ENCODE results near the gene POLR1B.
"Not testable (repeated sequence)": the region's sequence is repeated elsewhere in the genome, so short reads cannot be mapped to it uniquely, and the experiment has no call there.

The POLR1B gene

DNA sequence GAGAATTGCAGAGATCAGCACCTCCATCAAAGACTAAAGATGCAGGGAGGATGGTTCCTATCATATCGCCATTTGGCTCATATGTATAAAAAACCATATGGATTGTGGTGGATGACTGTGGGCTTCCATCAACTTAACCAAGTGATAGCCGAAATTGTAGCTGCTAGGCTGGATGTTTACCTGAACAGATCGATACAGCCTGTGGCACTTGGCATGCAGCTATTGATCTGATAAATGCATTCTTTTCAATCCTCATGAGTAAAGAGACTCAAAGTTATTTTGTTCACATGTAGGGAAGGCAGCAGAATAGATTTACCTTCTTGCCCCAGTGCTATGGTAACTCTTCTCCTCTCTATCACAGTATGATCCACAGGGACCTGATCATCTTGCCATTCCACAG, 60.7 kb downstream of the POLR1B start:
- no peak for DNase-seq

DNA sequence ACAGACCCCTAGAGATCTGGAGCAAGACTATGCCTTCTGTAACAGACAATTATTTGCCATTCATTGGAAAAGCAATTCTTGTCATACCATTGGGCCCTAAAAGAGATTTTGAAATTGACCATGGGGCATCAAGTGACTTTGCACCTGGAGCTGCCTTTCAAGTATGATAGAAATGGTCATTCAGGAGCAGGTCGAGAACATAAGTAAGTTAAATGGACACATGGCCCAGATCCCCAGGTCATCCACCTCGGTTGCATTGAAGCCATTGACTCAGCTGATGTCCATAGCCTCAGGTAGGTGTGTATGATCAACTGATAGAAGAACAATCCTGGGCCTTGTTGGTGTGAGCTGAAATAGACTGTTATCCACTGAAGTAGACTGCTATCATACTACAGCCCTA, 61.5 kb downstream of the POLR1B start:
- DNase-seq: no peak

DNA sequence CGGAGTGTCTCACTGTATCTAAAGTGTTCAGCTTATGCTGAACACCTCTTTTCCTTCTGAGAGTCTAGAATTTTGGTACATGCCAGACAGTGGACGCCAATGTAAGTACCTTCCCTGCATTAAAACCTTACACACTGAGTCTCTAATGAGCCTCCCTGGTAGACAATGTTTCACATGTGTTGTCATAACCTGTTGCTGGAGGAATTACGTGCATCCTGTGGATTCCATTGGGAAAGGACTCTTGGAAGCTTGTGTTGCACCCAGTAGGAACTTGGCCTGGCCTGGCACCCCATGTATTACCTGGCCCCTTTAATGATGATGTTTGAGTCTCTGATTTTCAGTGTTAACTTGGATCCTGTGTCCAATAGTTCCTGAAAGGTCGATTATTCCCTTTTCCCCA, 62.7 kb downstream of the POLR1B start:
- DNase-seq: no peak

DNA sequence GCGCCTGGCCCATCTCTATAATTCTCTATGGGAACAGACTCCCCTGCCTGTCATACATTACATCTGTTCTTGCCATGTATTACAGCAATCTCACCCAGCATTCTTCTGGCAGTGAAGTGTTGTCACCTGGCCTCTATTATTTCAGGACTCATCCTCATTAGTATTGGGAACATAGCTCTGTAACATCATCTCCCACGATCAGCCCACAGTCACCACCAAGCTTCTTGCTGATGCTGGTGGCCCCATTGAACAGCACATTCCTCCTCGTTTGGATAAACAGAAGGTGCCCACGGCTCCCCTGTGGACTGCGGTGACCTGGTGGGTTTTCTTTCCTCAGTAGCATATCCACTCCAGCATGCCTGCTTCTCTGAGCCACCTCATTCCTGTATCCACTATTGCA, 63.7 kb downstream of the POLR1B start:
- DNase-seq: no peak

DNA sequence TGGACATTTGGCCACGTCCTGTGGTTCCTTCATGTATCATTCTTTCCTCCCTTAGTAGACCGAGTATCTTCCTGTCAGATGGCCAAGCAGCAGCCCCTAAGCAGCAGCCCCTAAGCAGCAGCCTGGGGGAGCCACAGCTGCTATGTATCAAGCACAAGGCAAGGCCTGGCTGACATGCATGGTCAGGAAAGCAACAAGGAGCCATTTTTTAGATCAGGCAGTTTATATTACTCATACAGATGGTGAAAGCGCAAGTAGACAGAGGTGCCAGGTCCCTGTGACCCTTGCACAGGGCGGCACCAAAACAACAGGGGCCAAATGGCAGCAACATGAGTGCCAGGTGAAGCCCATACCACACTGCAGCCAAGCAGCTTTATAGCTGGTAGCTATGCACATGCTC, 64.3 kb downstream of the POLR1B start:
- DNase-seq: no peak

DNA sequence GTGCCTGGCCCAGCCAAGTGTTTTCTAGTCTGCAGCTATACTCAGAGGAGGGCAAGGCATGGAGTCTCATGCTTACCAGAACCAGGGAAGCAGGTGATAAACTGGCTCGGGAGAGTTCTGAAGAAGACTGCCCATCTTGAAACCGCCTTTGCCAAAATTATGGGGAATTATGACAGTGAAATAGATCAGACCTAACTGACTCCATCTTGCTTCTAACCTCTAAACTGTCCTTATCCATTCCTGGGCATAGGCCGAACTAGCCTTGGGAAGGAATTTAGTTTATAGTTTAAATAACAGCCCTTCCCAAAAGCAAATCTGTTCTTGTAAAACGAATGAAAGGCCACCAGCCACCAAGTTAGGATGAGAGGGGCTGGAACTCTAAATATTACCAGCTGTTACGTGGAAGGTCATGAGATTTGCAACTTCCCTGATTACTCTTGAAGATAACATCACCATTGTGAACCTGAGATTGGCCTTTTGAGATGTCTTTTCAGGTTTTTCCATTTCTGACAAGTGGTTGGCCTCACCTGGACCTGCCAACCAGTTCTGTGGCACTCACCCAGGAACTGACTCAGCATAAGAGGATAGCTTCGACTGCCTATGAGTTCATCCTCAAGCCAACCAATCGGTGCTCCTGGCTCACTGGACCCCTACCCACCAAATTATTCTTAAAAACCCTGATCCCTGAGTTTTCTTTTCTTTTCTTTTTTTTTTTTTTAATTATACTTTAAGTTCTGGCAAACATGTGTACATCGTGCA, 65.6 kb downstream of the POLR1B start:
- no peak for DNase-seq

DNA sequence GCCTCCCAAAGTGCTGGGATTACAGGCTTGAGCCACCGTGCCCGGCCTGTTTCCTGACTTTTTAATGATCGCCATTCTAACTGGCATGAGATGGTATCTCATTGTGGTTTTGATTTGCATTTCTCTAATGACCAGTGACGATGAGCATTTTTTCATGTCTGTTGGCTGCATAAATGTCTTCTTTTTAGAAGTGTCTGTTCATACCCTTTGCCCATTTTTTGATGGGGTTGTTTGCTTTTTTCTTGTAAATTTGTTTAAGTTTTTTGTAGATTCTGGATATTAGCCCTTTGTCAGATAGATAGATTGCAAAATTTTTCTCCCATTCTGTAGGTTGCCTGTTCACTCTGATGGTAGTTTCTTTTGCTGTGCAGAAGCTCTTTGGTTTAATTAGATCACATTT, 67.1 kb downstream of the POLR1B start:
- not testable (repeated sequence) for DNase-seq

DNA sequence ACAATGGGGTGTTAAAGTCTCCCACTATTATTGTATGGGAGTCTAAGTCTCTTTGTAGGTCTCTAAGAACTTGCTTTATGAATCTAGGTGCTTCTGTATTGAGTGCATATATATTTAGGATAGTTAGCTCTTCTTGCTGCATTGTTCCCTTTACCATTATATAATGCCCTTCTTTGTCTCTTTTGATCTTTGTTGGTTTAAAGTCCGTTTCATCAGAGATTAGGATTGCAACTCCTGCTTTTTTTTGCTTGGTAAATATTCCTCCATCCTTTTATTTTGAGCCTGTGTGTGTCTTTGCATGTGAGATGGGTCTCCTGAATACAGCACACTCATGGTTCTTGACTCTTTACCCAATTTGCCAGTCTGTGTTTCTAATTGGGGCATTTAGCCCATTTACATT, 70.0 kb downstream of the POLR1B start:
- DNase-seq: not testable (repeated sequence)

DNA sequence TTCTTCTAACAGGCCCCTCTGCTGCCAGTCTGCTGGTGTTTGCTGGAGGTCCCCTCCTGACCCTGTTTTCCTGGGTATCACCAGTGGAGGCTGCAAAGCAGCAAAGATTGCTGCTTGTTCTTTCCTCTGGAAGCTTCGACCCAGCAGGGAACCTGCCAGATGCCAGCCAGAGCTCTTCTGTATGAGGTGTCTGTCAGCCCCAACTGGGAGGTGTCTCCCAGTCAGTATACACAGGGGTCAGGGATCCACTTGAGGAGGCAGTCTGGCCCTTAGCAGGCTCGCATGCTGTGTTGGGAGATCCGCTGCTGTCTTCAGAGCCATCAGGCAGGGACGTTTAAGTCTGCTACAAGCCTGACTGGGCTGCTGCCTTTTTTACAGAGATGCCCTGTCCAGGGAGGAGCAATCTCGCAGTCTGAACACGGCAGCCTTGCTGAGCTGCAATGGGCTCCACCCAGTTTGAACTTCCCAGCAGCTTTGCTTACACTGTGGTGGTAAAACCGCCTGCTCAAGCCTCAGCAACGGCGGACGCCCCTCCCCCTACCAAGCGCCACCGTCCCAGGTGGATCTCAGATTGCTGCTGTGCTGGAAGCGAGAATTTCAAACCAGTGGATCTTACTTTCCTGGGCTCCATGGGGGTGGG, 72.1 kb downstream of the POLR1B start:
- DNase-seq: peak; percentile 2

DNA sequence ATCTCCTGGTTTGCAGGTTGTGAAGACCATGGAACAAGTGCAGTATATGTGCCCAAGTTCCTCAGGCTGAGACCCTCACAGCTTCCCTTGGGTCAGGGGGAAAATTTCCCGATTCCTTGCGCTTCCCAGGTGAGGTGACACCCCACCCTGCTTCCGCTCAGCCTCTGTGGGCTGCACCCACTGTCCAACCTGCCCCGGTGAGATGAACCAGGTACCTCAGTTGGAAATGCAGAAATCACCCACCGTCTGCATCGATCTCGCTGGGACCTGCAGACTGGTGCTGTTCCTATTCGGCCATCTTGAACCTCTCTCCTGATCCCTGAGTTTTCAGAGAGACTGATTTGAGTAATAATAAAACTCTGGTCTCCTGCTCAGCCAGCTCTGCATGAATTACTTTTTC, 72.8 kb downstream of the POLR1B start:
- no peak for DNase-seq

DNA sequence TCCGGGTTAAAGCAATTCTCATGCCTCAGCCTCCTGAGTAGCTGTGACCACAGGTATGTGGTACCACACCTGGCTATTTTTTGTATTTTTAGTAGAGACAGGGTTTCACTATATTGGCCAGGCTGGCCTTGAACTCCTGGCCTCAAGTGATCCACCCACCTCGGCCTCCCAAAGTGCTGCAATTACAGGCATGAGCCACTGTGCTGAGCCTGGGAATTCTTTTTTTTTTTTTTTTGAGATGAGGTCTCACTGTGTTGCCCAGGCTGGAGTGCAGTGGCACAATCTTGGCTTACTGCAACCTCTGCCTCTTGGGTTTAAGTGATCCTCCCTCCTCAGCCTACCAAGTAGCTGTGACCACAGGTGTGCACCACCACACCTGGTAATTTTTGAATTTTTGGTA, 73.5 kb downstream of the POLR1B start:
- DNase-seq: not testable (repeated sequence)

DNA sequence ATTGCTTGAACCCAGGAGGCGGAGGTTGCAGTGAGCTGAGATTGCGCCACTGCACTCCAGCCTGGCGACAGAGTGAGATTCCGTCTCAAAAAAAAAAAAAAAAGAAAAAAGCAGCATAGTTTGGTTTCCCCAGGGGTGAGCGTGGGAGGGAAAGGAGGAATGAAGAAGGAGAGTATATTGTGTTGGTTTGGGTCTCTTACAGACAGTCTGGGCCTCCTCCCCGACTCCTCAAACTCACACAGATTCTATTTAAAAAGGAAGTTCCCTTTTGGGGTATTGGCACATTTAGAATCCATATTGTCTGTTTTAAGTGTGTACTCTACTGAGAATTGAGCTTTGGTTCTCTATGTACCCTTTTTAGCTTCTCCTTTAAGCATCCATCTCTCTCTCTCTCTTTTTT, 76.1 kb downstream of the POLR1B start:
- no peak for DNase-seq

DNA sequence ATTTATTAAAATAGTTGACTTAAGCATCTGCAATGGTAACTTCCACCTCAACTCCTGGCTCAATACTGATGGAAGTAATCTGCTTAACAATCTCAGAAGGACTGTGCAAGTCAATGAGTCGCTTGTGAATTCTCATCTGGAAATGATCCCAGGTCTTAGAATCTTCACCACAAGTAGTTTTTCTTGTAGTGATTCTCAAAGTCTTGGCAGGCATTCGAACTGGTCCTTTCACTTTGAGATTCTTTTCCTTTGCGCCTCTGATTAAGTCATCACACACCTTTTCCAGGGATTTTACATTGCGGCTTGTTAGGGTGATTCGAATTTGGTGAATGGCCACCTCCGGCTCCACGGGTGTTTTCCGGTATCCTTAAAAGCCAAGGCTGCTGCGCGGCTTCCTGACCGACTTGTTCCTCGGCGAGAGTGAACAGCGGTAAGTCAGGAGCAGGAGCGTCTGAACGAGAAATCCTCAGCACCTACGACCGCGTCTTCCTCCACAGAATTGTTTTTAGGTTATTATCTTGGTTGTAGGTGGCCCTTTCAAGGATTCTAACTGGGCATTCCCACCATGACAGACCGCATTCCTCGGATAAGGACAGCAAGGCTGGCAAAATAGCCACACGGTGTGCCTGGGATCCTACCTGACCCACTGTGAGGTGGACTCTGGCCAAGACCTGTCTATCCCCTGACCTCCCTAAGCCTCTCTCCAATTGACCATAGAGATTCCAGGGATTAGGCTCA, 79.7 kb downstream of the POLR1B start:
- DNase-seq: no peak

DNA sequence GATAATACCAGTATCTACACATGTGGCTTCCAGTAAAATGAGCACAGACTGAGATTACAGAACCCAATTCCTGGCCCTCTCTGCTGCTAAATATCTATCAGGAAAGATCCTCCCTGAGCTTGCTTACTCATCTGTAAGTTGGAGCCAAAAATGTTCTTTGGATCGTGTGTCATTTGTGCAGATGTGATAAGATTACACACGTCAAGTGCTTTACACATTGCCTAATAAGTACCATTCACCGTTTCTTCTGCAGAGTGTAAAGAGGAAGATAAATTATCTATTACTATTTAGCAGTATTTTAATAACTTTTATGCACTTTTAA, 80.2 kb downstream of the POLR1B start:
- DNase-seq: no peak

DNA sequence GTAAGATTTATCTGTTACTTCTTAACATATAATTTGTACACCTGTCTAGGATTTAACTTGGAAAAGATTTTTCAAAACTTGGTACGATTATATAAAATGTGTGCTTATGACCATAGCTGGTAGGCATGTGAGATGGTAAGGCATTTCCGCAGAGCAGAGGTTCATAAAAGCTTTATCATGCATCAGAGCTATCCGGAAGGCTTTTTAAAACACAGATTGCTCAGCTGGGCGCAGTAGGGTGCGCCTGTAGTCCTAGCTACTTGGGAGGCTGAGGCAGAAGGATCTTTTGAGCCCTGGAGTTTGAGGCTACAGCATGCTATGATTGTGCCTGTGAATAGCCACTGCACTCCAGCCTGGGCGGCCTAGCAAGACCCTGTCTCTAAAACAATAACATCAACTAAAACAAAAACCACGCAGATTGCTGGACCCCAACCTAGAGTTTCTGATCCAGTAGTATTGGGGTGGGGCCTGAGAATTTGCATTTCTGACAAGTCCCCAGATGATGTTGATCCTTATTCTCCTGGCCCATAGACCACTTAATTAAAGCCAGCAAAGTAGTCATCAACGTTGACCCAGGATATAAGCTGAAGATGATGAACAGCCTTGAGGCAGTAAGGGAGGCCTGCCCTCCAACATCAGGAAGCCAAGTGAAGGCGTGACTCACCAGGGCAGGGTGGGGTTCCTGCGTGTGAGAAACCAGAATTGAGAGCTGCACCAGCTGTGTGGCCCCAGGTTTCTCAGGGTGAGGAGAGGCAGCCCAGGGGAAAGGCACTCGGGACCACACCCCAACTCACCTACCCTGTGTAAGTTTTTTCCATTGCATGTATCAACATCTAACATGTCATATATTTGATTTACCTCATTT, 81.9 kb downstream of the POLR1B start:
- no peak for DNase-seq

DNA sequence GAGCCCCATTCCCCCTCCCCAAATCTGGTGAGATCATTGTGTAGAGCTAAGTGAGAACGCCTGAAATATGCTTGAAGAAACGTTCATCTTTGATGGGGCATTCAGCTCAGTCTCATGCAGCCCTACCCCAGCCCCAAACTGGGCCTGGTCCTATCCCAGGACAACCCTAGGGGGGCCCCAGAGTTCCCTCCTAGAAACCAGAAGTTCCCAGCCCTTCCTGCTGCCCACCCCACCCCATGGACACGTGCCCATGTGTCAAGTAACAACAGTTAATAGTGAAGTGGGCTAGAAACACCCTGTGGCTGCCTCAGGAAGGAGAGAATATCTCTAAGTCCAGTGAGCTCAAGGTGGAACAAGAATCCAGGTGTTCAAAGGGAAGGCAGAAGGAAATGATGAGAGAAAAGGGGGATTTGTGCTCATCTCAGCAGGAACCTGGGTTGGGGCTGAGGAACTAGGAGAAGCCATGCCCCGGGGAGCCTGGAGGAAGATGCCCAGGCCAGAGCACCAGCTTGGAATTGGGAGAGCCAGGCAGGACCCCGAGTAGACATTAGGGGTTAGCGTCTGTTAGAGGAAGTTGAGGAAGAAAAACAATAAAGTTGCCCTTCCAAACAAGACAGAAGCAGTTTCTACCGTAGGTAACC, 83.3 kb downstream of the POLR1B start:
- DNase-seq: no peak

DNA sequence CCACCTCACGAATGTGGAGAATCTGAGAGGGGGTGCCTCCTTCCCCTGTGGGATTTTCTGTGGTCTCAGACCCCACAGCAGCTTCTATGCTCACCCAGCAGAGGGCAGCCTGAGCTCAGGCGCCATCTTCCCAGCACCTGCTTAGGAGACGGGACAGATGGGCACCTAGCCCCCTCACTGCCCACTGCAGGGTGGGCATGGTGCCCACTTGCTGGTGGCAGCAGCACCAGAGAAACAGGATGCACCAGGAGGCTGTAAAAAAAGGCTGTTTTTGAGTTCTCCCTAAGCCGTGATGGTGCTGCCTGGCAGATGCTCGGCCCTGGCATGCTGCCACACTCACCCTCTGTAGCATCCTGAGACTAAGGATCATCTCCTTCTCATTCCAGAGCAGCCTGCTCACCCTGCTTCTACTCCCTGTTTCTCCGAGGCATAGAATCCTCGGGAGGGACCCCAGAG, 84.4 kb downstream of the POLR1B start:
- DNase-seq: peak; percentile 85

Measured in NCI-H2171 (cell line).